H9 (cell line): ENCODE data around the gene SKIL. TPM values are rescaled to one million over a fixed set of nuclear protein-coding genes. Genes with fewer than 3 reads are reported as not detected.

ENCODE experiments used
- DNase-seq: peaks from one replicate; pipeline ENCODE4 v3.0.0-alpha.2; 2017
- H2AFZ ChIP-seq: one replicate; pipeline ENCODE4 v1.6.1; 2013; ENCODE audit warnings: mild to moderate bottlenecking, low read length, control low read depth, moderate library complexity
- H2AK5ac ChIP-seq: 2 replicates; pipeline ENCODE4 v1.6.1; 2013; ENCODE audit warnings: low read length, control low read depth, mixed read lengths; ENCODE audit not compliant: insufficient read length
- H2BK120ac ChIP-seq: one replicate; pipeline ENCODE4 v1.6.1; 2013; ENCODE audit warnings: low read depth, mild to moderate bottlenecking, low read length, control low read depth, inconsistent platforms; ENCODE audit not compliant: poor library complexity, severe bottlenecking
- H2BK12ac ChIP-seq: 2 replicates; pipeline ENCODE4 v1.6.1; 2013; ENCODE audit warnings: low read length, control low read depth, mixed read lengths, low read depth; ENCODE audit not compliant: insufficient read length
- H2BK15ac ChIP-seq: 2 replicates; pipeline ENCODE4 v1.6.1; 2013; ENCODE audit warnings: low read depth, low read length, control low read depth
- H2BK20ac ChIP-seq: one replicate; pipeline ENCODE4 v1.6.1; 2013; ENCODE audit warnings: low read depth, mild to moderate bottlenecking, low read length, control low read depth, inconsistent platforms; ENCODE audit not compliant: poor library complexity, severe bottlenecking
- H2BK5ac ChIP-seq: 2 replicates; pipeline ENCODE4 v1.6.1; 2013; ENCODE audit warnings: low read length, control low read depth, mixed read lengths; ENCODE audit not compliant: insufficient read length
- H3K14ac ChIP-seq: 2 replicates; pipeline ENCODE4 v1.6.1; 2013; ENCODE audit warnings: low read length, control low read depth; ENCODE audit not compliant: insufficient read depth
- H3K18ac ChIP-seq: 2 replicates; pipeline ENCODE4 v1.6.1; 2013; ENCODE audit warnings: low read depth, mild to moderate bottlenecking, mixed read lengths, low read length, control low read depth; ENCODE audit not compliant: insufficient read length
- H3K23ac ChIP-seq: 2 replicates; pipeline ENCODE4 v1.6.1; 2013; ENCODE audit warnings: low read length, control low read depth, mixed read lengths, low read depth; ENCODE audit not compliant: insufficient read length
- H3K23me2 ChIP-seq: 2 replicates; pipeline ENCODE4 v1.6.1; 2013; ENCODE audit warnings: low read depth, mild to moderate bottlenecking, mixed read lengths, low read length, control low read depth; ENCODE audit not compliant: insufficient read length, poor library complexity, severe bottlenecking
- H3K27ac ChIP-seq: 2 replicates; pipeline ENCODE4 v1.5.1; 2013; ENCODE audit warnings: low read length, control low read depth, mixed read lengths, low read depth; ENCODE audit not compliant: insufficient read length
- H3K27me3 ChIP-seq: 2 replicates; pipeline ENCODE4 v1.6.1; 2013; ENCODE audit warnings: low read length, control low read depth, inconsistent platforms; ENCODE audit not compliant: insufficient read depth
- H3K4ac ChIP-seq: 2 replicates; pipeline ENCODE4 v1.6.1; 2013; ENCODE audit warnings: low read depth, mild to moderate bottlenecking, control low read depth, inconsistent platforms, low read length, moderate library complexity
- H3K4me1 ChIP-seq: 2 replicates; pipeline ENCODE4 v1.6.1; 2013; ENCODE audit warnings: low read length, control low read depth, inconsistent platforms; ENCODE audit not compliant: insufficient read depth
- H3K4me2 ChIP-seq: 2 replicates; pipeline ENCODE4 v1.6.1; 2013; ENCODE audit warnings: low read length, control low read depth, mixed read lengths; ENCODE audit not compliant: insufficient read length, insufficient read depth
- H3K56ac ChIP-seq: 2 replicates; pipeline ENCODE4 v1.6.1; 2013; ENCODE audit warnings: low read depth, mild to moderate bottlenecking, mixed read lengths, low read length, control low read depth; ENCODE audit not compliant: insufficient read length
- H3K79me1 ChIP-seq: 2 replicates; pipeline ENCODE4 v1.6.1; 2013; ENCODE audit warnings: low read depth, mild to moderate bottlenecking, moderate library complexity, low read length, control low read depth, inconsistent platforms; ENCODE audit not compliant: insufficient read depth, poor library complexity, severe bottlenecking
- H3K79me2 ChIP-seq: 2 replicates; pipeline ENCODE4 v1.6.1; 2013; ENCODE audit warnings: low read length, control low read depth, inconsistent platforms; ENCODE audit not compliant: insufficient read depth
- H3K9ac ChIP-seq: 2 replicates; pipeline ENCODE4 v1.6.1; 2013; ENCODE audit warnings: low read length, control low read depth, mixed read lengths; ENCODE audit not compliant: insufficient read length; ENCODE audit errors: extremely low read depth
- H3K9me3 ChIP-seq: one replicate; pipeline ENCODE4 v1.6.1; 2013; ENCODE audit warnings: low read depth, low read length, inconsistent platforms; ENCODE audit not compliant: control insufficient read depth
- H3T11ph ChIP-seq: one replicate; pipeline ENCODE4 v1.6.1; 2013; ENCODE audit warnings: mild to moderate bottlenecking, low read length, control low read depth, inconsistent platforms
- H4K20me1 ChIP-seq: one replicate; pipeline ENCODE4 v1.6.1; 2013; ENCODE audit not compliant: control insufficient read depth, insufficient read length, insufficient read depth
- H4K5ac ChIP-seq: 2 replicates; pipeline ENCODE4 v1.6.1; 2013; ENCODE audit warnings: low read depth, mild to moderate bottlenecking, mixed read lengths, low read length, control low read depth; ENCODE audit not compliant: insufficient read length
- H4K8ac ChIP-seq: replicated peaks from 2 replicates; pipeline ENCODE4 v1.6.1; 2013; ENCODE audit warnings: low read length, control low read depth, mixed read lengths, low read depth; ENCODE audit not compliant: insufficient read length
- H4K91ac ChIP-seq: 2 replicates; pipeline ENCODE4 v1.6.1; 2013; ENCODE audit warnings: low read depth, mild to moderate bottlenecking, moderate library complexity, mixed read lengths, low read length, control low read depth; ENCODE audit not compliant: insufficient read length
- H3K27ac Mint-ChIP-seq, 3 experiments: 2 replicates in 2 of 3; 3 replicates in 1 of 3; pipeline ENCODE4 v1.8.0; 2020 to 2021; ENCODE audit warnings: mixed read lengths in 3 of 3, mild to moderate bottlenecking in 1 of 3, moderate library complexity in 1 of 3
- H3K27me3 Mint-ChIP-seq: 2 replicates; pipeline ENCODE4 v1.8.0; 2021; ENCODE audit warnings: low read depth, mild to moderate bottlenecking, moderate library complexity, mixed read lengths
- H3K36me3 Mint-ChIP-seq, 3 experiments: 2 replicates in 2 of 3; 3 replicates in 1 of 3; pipeline ENCODE4 v1.8.0; 2020 to 2021; ENCODE audit warnings: low read depth in 3 of 3, mixed read lengths in 3 of 3; ENCODE audit not compliant: insufficient read depth in 1 of 3
- H3K4me1 Mint-ChIP-seq, 2 experiments: 2 replicates each; pipeline ENCODE4 v1.8.0; 2020; ENCODE audit warnings: mixed read lengths in 2 of 2
- H3K4me3 Mint-ChIP-seq, 2 experiments: 2 replicates in 1 of 2; 3 replicates in 1 of 2; pipeline ENCODE4 v1.8.0; 2020 to 2021; ENCODE audit warnings: mild to moderate bottlenecking in 2 of 2, mixed read lengths in 2 of 2, moderate library complexity in 1 of 2
- H3K9me3 Mint-ChIP-seq, 2 experiments: 2 replicates in 1 of 2; 3 replicates in 1 of 2; pipeline ENCODE4 v1.8.0; 2020; ENCODE audit warnings: mild to moderate bottlenecking in 2 of 2, mixed read lengths in 2 of 2, moderate library complexity in 1 of 2
- CTCF ChIP-seq: fragments of 200-600 bp; sonication (generic); conservative IDR thresholded peaks from 3 replicates; pipeline ENCODE4 v1.8.0; 2021; ENCODE audit warnings: antibody characterized with exemption, mild to moderate bottlenecking
- WGBS: extraction: QIAGEN DNeasy Blood & Tissue Kit; methylation state at CpG from one replicate; pipeline ENCODE4 v1.1.7; 2013; ENCODE audit warnings: missing lambda C conversion rate, low lambda C conversion rate, mixed read lengths; ENCODE audit not compliant: insufficient read length; ENCODE audit errors: extremely low coverage; 5-methylcytosine and 5-hydroxymethylcytosine counted together
- total RNA-seq: library from RNA; stranded (reverse); gene quantifications from 2 replicates; pipeline ENCODE4 v1.2.1, GENCODE V29; 2021

SKIL gene
- total RNA-seq, 1 experiment from 2014 or later: 170 TPM

GRCh38 chr3:170317954-170318353 lies 39.6 kb upstream of the SKIL start:
- Histone ChIP-seq H3K18ac (no peak overlapping the region), H4K5ac (no peak overlapping the region), H4K20me1 (no peaks in the 10 kb centered on the region), H2AFZ (no peak overlapping the region), H3K56ac (no peak overlapping the region), H4K8ac (no peak overlapping the region), H2BK5ac (no peak overlapping the region), H3K79me1 (no peaks in the 10 kb centered on the region), H3T11ph (no peak overlapping the region), H2BK12ac (no peak overlapping the region), H3K9ac (no peak overlapping the region), H2BK120ac (no peak overlapping the region), H3K9me3 (no peaks in the 10 kb centered on the region), H3K23me2 (no peaks in the 10 kb centered on the region), H3K79me2 (no peaks in the 10 kb centered on the region), H3K27me3 (no peaks in the 10 kb centered on the region), H3K23ac (no peak overlapping the region), H3K27ac (no peak overlapping the region), H4K91ac (no peak overlapping the region), H2BK15ac (no peak overlapping the region), H3K14ac (no peak overlapping the region), H3K4me2 (no peak overlapping the region), H2BK20ac (no peak overlapping the region), H2AK5ac (no peak overlapping the region), H3K4ac (no peak overlapping the region), H3K4me1 (no peaks in the 10 kb centered on the region; the same call in 1 of the 2 replicates)
- DNase-seq: no peak
- peaks cover 26% of the 10 kb centered on the region for H3K27me3 Mint-ChIP-seq
- WGBS: no CpG with 5 or more reads among the region's 3 CpGs
- peaks cover 20 to 26% of the 10 kb centered on the region in 2 experiments for H3K4me1 Mint-ChIP-seq
- H3K4me3 Mint-ChIP-seq: no peak overlapping the region
- H3K9me3 Mint-ChIP-seq: no peaks in the 10 kb centered on the region
- TF ChIP-seq CTCF: no peak
- H3K36me3 Mint-ChIP-seq: no peaks in the 10 kb centered on the region
- H3K27ac Mint-ChIP-seq: no peak overlapping the region
